HEK293T (cell line): ENCODE results near the gene TTLL9.
"Not testable (repeated sequence)": the region's sequence is repeated elsewhere in the genome, so short reads cannot be mapped to it uniquely, and the experiment has no call there.

ENCODE experiments used
- BHLHE40 ChIP-seq: fragments of 450-650 bp; IDR thresholded peaks from 2 replicates; pipeline ENCODE4 v1.6.1; 2016; ENCODE audit warnings: mild to moderate bottlenecking, moderate library complexity, borderline replicate concordance
- FOXA1 ChIP-seq: fragments of 450-650 bp; IDR thresholded peaks from 2 replicates; pipeline ENCODE4 v1.6.1; 2016; ENCODE audit warnings: mild to moderate bottlenecking
- FOXK2 ChIP-seq: fragments of 450-650 bp; IDR thresholded peaks from 2 replicates; pipeline ENCODE4 v1.6.1; 2016; ENCODE audit warnings: mild to moderate bottlenecking
- HDGF ChIP-seq: fragments of 450-650 bp; IDR thresholded peaks from 2 replicates; pipeline ENCODE4 v1.6.1; 2017; ENCODE audit warnings: antibody characterized with exemption, borderline replicate concordance
- L3MBTL2 ChIP-seq: fragments of 450-650 bp; conservative IDR thresholded peaks from 2 replicates; pipeline ENCODE4 v1.6.1; 2016; ENCODE audit warnings: mild to moderate bottlenecking
- NFRKB ChIP-seq: fragments of 450-650 bp; IDR thresholded peaks from 2 replicates; pipeline ENCODE4 v1.6.1; 2016; ENCODE audit warnings: mild to moderate bottlenecking, moderate library complexity
- SP1 ChIP-seq: fragments of 450-650 bp; IDR thresholded peaks from 2 replicates; pipeline ENCODE4 v1.6.1; 2017
- SUZ12 ChIP-seq: fragments of 450-650 bp; IDR thresholded peaks from 2 replicates; pipeline ENCODE4 v1.6.1; 2016; ENCODE audit warnings: mild to moderate bottlenecking
- ZNF384 ChIP-seq: fragments of 450-650 bp; IDR thresholded peaks from 2 replicates; pipeline ENCODE4 v1.6.1; 2016

- TF ChIP-seq SUZ12, BHLHE40, ZNF384, HDGF, FOXA1, NFRKB, SP1, FOXK2, L3MBTL2: not testable (repeated sequence)
Measured at GRCh38 chr20:31828016-31828415, 42.4 kb upstream of the TTLL9 start.
